HepG2 (cell line): ENCODE results near the gene TMEM121. TPM values are rescaled to one million over a fixed set of nuclear protein-coding genes. Genes with fewer than 3 reads are reported as not detected.

ENCODE experiments used
- ATAC-seq: fragments of 200-7000 bp; cut with Tn5 transposase; 3 replicates; pipeline ENCODE4 v1.9.1; 2020; ENCODE audit warnings: mild to moderate bottlenecking, moderate library complexity
- BruUV-seq: library from RNA; stranded (reverse); fragments of 400-500 nt; replicated peaks from 2 replicates; lab custom pipeline; 2021; lab: Mats Ljungman, UMichigan
- CTCF ChIA-PET: fragments of 300-600 bp; formaldehyde crosslinking; extraction: SDS; loops from one replicate; lab custom pipeline; 2021; ENCODE audit warnings: low total read pairs, inconsistent platforms, low intra/inter-chr PET ratio; lab: Yijun Ruan, JAX
- POLR2A ChIA-PET: fragments of 350-600 bp; sonication (Branson Sonifier 250); formaldehyde crosslinking; loops from one replicate; lab custom pipeline; 2020; ENCODE audit warnings: antibody characterized with exemption, inconsistent platforms; lab: Yijun Ruan, JAX
- DNase-seq: peaks from one replicate; pipeline ENCODE4 v3.0.0-alpha.2; 2015; ENCODE audit warnings: low spot score
- FAIRE-seq: peaks from 3 replicates; lab custom pipeline; 2011; peaks lifted over from hg19 to GRCh38; lab: Jason Lieb, UNC
- H2AFZ ChIP-seq: one replicate; pipeline ENCODE4 v1.6.1; 2011; ENCODE audit warnings: low read length, inconsistent platforms
- H3K27ac ChIP-seq: fragments of 300-600 bp; 3 replicates; pipeline ENCODE4 v1.8.0; 2011; ENCODE audit warnings: mixed run types, mild to moderate bottlenecking, mixed read lengths, low read length, inconsistent platforms; ENCODE audit not compliant: insufficient read depth; ENCODE audit errors: extremely low read length
- H3K27me3 ChIP-seq, 2 experiments: fragments of 200-600 bp in 1 of 2; 2 replicates in 1 of 2; 3 replicates in 1 of 2; pipeline versions ENCODE4 v1.6.0 to v1.8.0; 2011; ENCODE audit warnings: low read length in 2 of 2, mild to moderate bottlenecking in 2 of 2, moderate library complexity in 2 of 2, inconsistent platforms in 1 of 2; ENCODE audit not compliant: insufficient read depth in 2 of 2, control insufficient read depth in 1 of 2
- H3K36me3 ChIP-seq, 2 experiments: fragments of 200-600 bp in 1 of 2; replicated peaks in 1 of 2; 2 replicates in 1 of 2; 3 replicates in 1 of 2; pipeline versions ENCODE4 v1.5.1 to v1.8.0; 2011; ENCODE audit warnings: low read length in 2 of 2, inconsistent platforms in 1 of 2; ENCODE audit not compliant: insufficient read depth in 2 of 2, control insufficient read depth in 1 of 2
- H3K4me1 ChIP-seq: 2 replicates; pipeline ENCODE4 v1.5.1; 2012; ENCODE audit warnings: low read length, inconsistent platforms; ENCODE audit not compliant: insufficient read depth
- H3K4me2 ChIP-seq: 2 replicates; pipeline ENCODE4 v1.6.0; 2011; ENCODE audit warnings: low read depth, low read length, inconsistent platforms
- H3K4me3 ChIP-seq, 3 experiments: fragments of 200-600 bp in 1 of 3; sonication (generic), shearing (Covaris generic) in 1 of 3; replicated peaks in 1 of 3; 2 replicates each; pipeline ENCODE4 v1.5.1; 2011 to 2016; ENCODE audit warnings: low read length in 3 of 3, inconsistent platforms in 2 of 3, low read depth in 2 of 3, mild to moderate bottlenecking in 2 of 3, control low read depth in 1 of 3, mixed read lengths in 1 of 3; ENCODE audit not compliant: insufficient read depth in 1 of 3
- H3K79me2 ChIP-seq: one replicate; pipeline ENCODE4 v1.6.1; 2011; ENCODE audit warnings: low read length, inconsistent platforms; ENCODE audit not compliant: insufficient read depth
- H3K9ac ChIP-seq: 2 replicates; pipeline ENCODE4 v1.6.0; 2011; ENCODE audit warnings: mild to moderate bottlenecking, low read depth, low read length, inconsistent platforms; ENCODE audit not compliant: insufficient read depth
- H3K9me3 ChIP-seq: 2 replicates; pipeline ENCODE4 v1.5.1; 2012; ENCODE audit warnings: mild to moderate bottlenecking, low read length
- H4K20me1 ChIP-seq: 2 replicates; pipeline ENCODE4 v1.6.0; 2011; ENCODE audit warnings: inconsistent platforms, mild to moderate bottlenecking, low read length, moderate library complexity; ENCODE audit not compliant: insufficient read depth
- AKAP8 ChIP-seq: sonication (generic); formaldehyde crosslinking; IDR thresholded peaks from 2 replicates; pipeline ENCODE4 v1.5.1; 2020; ENCODE audit warnings: mild to moderate bottlenecking, missing genetic modification reagents
- ATF7 ChIP-seq, 2 experiments: fragments of 450-650 bp in 1 of 2; sonication (generic) in 1 of 2; formaldehyde crosslinking in 1 of 2; IDR thresholded peaks; 2 replicates each; pipeline versions ENCODE4 v1.4.0 to v1.6.1; 2016 to 2020; ENCODE audit warnings: antibody characterized with exemption in 1 of 2, mild to moderate bottlenecking in 1 of 2, missing genetic modification reagents in 1 of 2
- GABPB1 ChIP-seq: IDR thresholded peaks from 2 replicates; pipeline ENCODE4 v1.6.1; 2016; ENCODE audit warnings: mild to moderate bottlenecking, missing genetic modification reagents, moderate library complexity, missing compliant biosample characterization
- HNRNPK ChIP-seq: fragments of 200-400 bp; formaldehyde crosslinking; IDR thresholded peaks from 2 replicates; pipeline ENCODE4 v1.6.1; 2018; ENCODE audit warnings: low read length, low read depth, moderate library complexity, mild to moderate bottlenecking; ENCODE audit not compliant: poor library complexity, severe bottlenecking
- HNRNPLL ChIP-seq: fragments of 200-400 bp; formaldehyde crosslinking; IDR thresholded peaks from 2 replicates; pipeline ENCODE4 v1.6.1; 2017; ENCODE audit warnings: mild to moderate bottlenecking, low read depth, low read length; ENCODE audit not compliant: poor library complexity, severe bottlenecking
- NBN ChIP-seq: fragments of 450-650 bp; conservative IDR thresholded peaks from 2 replicates; pipeline ENCODE4 v1.6.1; 2017
- POGZ ChIP-seq: sonication (generic); formaldehyde crosslinking; IDR thresholded peaks from 2 replicates; pipeline ENCODE4 v1.4.0; 2020; ENCODE audit warnings: mild to moderate bottlenecking, missing genetic modification reagents
- POLR2AphosphoS5 ChIP-seq: IDR thresholded peaks from 2 replicates; pipeline ENCODE4 v1.6.1; 2012; ENCODE audit warnings: low read depth, low read length
- PREB ChIP-seq: sonication (generic); formaldehyde crosslinking; IDR thresholded peaks from 2 replicates; pipeline ENCODE4 v1.4.0; 2020; ENCODE audit warnings: missing genetic modification reagents
- RARA ChIP-seq: IDR thresholded peaks from 2 replicates; pipeline ENCODE4 v1.6.1; 2016; ENCODE audit warnings: missing genetic modification reagents, missing compliant biosample characterization
- RBFOX2 ChIP-seq: fragments of 200-400 bp; formaldehyde crosslinking; IDR thresholded peaks from 2 replicates; pipeline ENCODE4 v1.6.1; 2017; ENCODE audit warnings: low read depth, mild to moderate bottlenecking, low read length
- RFX1 ChIP-seq: fragments of 450-650 bp; IDR thresholded peaks from 2 replicates; pipeline ENCODE4 v1.6.1; 2017
- SPEN ChIP-seq: sonication (generic); formaldehyde crosslinking; IDR thresholded peaks from 2 replicates; pipeline ENCODE4 v1.5.1; 2020; ENCODE audit warnings: low read depth, mild to moderate bottlenecking, missing genetic modification reagents
- TBP ChIP-seq: sonication (generic); formaldehyde crosslinking; IDR thresholded peaks from 2 replicates; pipeline ENCODE4 v1.5.0; 2020; ENCODE audit warnings: missing genetic modification reagents
- TFDP2 ChIP-seq: sonication (generic); formaldehyde crosslinking; IDR thresholded peaks from 2 replicates; pipeline ENCODE4 v1.4.0; 2020; ENCODE audit warnings: missing genetic modification reagents
- U2AF1 ChIP-seq: fragments of 200-400 bp; formaldehyde crosslinking; optimal IDR thresholded peaks from 2 replicates; pipeline ENCODE3; 2017; ENCODE audit warnings: mild to moderate bottlenecking, low read depth, low read length
- YEATS4 ChIP-seq: sonication (generic); formaldehyde crosslinking; IDR thresholded peaks from 2 replicates; pipeline ENCODE4 v1.4.0; 2020; ENCODE audit warnings: missing genetic modification reagents, borderline replicate concordance
- ZMAT3 ChIP-seq: sonication (generic); formaldehyde crosslinking; conservative IDR thresholded peaks from 2 replicates; pipeline ENCODE4 v1.7.0; 2021; ENCODE audit warnings: missing genetic modification reagents
- ZNF430 ChIP-seq: sonication (generic); formaldehyde crosslinking; IDR thresholded peaks from 2 replicates; pipeline ENCODE4 v1.9.0; 2021; ENCODE audit warnings: mild to moderate bottlenecking, missing genetic modification reagents
- ZNF878 ChIP-seq: sonication (generic); formaldehyde crosslinking; IDR thresholded peaks from 2 replicates; pipeline ENCODE4 v1.8.1; 2023; ENCODE audit warnings: mild to moderate bottlenecking, missing genetic modification reagents, moderate library complexity
- WGBS: methylation state at CpG from one replicate; pipeline ENCODE4 v1.1.6; 2017; ENCODE audit warnings: low lambda C conversion rate; 5-methylcytosine and 5-hydroxymethylcytosine counted together
- in situ Hi-C: cut with HindIII; loops from 2 replicates; pipeline ENCODE4 v1.10.0; 2017; ENCODE audit warnings: low pct_unique_long_range_greater_than_20kb; ENCODE audit not compliant: extremely low pct_ligation_motif_present
- intact Hi-C: fragments of 100-400 bp; cut with micrococcal nuclease; formaldehyde crosslinking; loops from one replicate; pipeline ENCODE4 v1.10.0; 2022; ENCODE audit not compliant: unreplicated experiment
- polyA plus RNA-seq, 8 experiments: library from polyadenylated mRNA; depleted of rRNA in 3 of 8; stranded (reverse) in 7 of 8; unstranded in 1 of 8; fragments of >200 nt; fragmentation: Illumina TruSeq in 4 of 8; extraction: Trizol in 4 of 8; gene quantifications; 2 replicates each; pipeline versions ENCODE4 v1.2.1 to v1.2.3, GENCODE V29; 2011 to 2016; ENCODE audit warnings: low read depth in 4 of 8, missing spikeins in 1 of 8, mixed read lengths in 1 of 8; ENCODE audit not compliant: insufficient read depth in 1 of 8
- total RNA-seq, 5 experiments: library from RNA; depleted of rRNA; stranded (reverse); fragments of >200 nt; fragmentation: Illumina TruSeq; extraction: Trizol; gene quantifications; 2 replicates each; pipeline ENCODE4 v1.2.3, GENCODE V29; 2016; ENCODE audit warnings: low read depth in 1 of 5
- TF ChIP-seq, protein P1 (sequence below): sonication (generic); formaldehyde crosslinking; IDR thresholded peaks from 2 replicates; pipeline ENCODE4 v1.4.0; 2020; ENCODE audit warnings: mild to moderate bottlenecking, low read depth, missing genetic modification reagents

Gene TMEM121
- total and polyA plus RNA-seq, 2 of the 13 experiments (the other 11 are each of a cell fraction or from before 2014, with no cell fraction given): 6.6 to 19.0 TPM

DNA sequence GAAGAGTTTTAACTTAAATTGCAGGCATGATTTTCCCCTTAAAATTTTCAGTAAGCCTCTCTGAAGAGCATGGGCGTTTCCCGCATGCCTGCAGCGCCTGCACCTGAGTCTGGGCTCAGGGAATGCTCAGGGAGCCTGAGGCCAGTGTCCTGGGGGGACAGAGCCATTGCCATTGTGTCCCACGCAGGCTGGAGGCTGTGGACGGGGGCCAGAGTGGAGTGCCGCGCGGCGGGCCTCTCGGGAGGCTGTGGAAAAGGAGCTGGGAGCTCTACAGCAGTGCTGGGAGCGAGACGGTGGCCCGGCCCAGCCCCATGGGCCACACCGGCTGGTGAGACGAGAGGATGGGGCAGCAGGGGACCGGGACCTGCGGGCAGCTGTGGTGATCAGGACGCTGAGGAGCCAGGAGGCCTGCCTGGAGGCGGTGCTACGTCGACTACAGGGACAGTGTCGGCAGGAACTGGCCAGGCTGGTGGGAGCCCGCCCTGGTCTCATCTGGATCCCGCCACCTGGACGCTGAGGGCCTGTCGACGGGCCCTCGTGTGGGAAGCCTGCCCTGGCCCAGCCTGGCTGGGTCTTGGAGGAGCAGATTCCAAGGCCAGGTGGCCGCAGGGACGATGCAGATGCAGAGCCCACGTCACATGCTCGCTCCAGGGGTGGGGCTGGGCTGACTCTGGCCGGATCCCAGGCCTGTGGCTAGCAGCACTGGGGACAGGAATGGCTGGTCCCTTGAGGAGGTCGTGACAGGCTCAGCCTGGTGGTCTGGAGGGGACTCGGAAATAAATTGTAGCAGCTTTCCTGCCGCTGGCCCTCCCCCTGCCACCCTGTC, 27.7 kb upstream of the TMEM121 start:
- H3K79me2 ChIP-seq: peaks cover 23% of the 10 kb centered on the region
- peak overlapping the region; percentile 67 for H3K4me2 ChIP-seq
- H3K27me3 ChIP-seq: no peaks in the 10 kb centered on the region
- ATAC-seq (peak; percentile 3), FAIRE-seq (no peak), DNase-seq (no peak)
- peaks cover 90% of the 10 kb centered on the region for H3K4me1 ChIP-seq
- no peaks in the 10 kb centered on the region; a peak in 1 of 5 replicates for H3K36me3 ChIP-seq
- H4K20me1 ChIP-seq: no peaks in the 10 kb centered on the region
- peak overlapping the region; percentile 79 for H3K9ac ChIP-seq
- intact Hi-C loops (loop anchor here (1.0 to 10.0 kb wide), 2 partner anchors 7 to 184 kb away; partner anchors contain the start of genes PACS2 and TEDC1), in situ Hi-C loops (no loop called here)
- CTCF ChIA-PET: no interaction called here
- peak overlapping the region in 2 of 3 experiments; percentile 6 to 52; a peak in 1 of 6 replicates for H3K4me3 ChIP-seq
- no peaks in the 10 kb centered on the region for H3K9me3 ChIP-seq
- POLR2A ChIA-PET: interaction anchor here (0.9 to 1.8 kb wide), 4 partner anchors 9 to 198 kb away, joined by 3 to 8 read pairs (median 6); partner anchors contain the start of gene BRF1
- WGBS: 72% methylated on average over 25 of the region's 36 CpGs
- no peak overlapping the region for H2AFZ ChIP-seq
- no TSS peak for BruUV-seq
- peak overlapping the region; percentile 96 for H3K27ac ChIP-seq
- no peak for TF ChIP-seq RARA (CRISPR knock-in tag)
- peak; percentile 66 for TF ChIP-seq RBFOX2
- no peak for TF ChIP-seq U2AF1
- TF ChIP-seq TBP: no peak
- TF ChIP-seq ZMAT3 (CRISPR knock-in tag): 0 out of 2 replicates have a peak, but pooled peaks have one; percentile 8
- no peak for TF ChIP-seq SPEN (CRISPR knock-in tag)
- no peak for TF ChIP-seq POLR2AphosphoS5
- no peak for TF ChIP-seq NBN
- no peak for TF ChIP-seq GABPB1 (CRISPR knock-in tag)
- TF ChIP-seq HNRNPK: no peak
- TF ChIP-seq, protein P1, sequence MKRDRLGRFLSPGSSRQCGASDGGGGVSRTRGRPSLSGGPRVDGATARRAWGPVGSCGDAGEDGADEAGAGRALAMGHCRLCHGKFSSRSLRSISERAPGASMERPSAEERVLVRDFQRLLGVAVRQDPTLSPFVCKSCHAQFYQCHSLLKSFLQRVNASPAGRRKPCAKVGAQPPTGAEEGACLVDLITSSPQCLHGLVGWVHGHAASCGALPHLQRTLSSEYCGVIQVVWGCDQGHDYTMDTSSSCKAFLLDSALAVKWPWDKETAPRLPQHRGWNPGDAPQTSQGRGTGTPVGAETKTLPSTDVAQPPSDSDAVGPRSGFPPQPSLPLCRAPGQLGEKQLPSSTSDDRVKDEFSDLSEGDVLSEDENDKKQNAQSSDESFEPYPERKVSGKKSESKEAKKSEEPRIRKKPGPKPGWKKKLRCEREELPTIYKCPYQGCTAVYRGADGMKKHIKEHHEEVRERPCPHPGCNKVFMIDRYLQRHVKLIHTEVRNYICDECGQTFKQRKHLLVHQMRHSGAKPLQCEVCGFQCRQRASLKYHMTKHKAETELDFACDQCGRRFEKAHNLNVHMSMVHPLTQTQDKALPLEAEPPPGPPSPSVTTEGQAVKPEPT (CRISPR knock-in tag): no peak
- no peak for TF ChIP-seq AKAP8 (CRISPR knock-in tag)
- 0 out of 2 replicates have a peak, but pooled peaks have one; percentile 15 for TF ChIP-seq TFDP2 (CRISPR knock-in tag)
- no peak for TF ChIP-seq RFX1
- no peak for TF ChIP-seq HNRNPLL
- no peak for TF ChIP-seq ZNF430 (CRISPR knock-in tag)
- no peak for TF ChIP-seq POGZ (CRISPR knock-in tag)
- no peak for TF ChIP-seq YEATS4 (CRISPR knock-in tag)
- TF ChIP-seq ATF7 (IDR thresholded peaks at IDR 0.05): no peak
- TF ChIP-seq ATF7 (CRISPR knock-in tag; IDR thresholded peaks at IDR 0.05): 0 out of 2 replicates have a peak, but pooled peaks have one; percentile 13
- no peak for TF ChIP-seq PREB (CRISPR knock-in tag)
- no peak for TF ChIP-seq ZNF878 (CRISPR knock-in tag)
